HFFc6 (cell line): Measurements from ENCODE around the gene VPREB3. TPM values are rescaled to one million over a fixed set of nuclear protein-coding genes. Genes with fewer than 3 reads are reported as not detected.

Source experiments
- DNase-seq: peaks from one replicate; pipeline ENCODE4 v3.0.0-alpha.2; 2018
- H3K27ac Mint-ChIP-seq: 2 replicates; pipeline ENCODE4 v1.8.0; 2020; ENCODE audit warnings: mild to moderate bottlenecking, mixed read lengths
- H3K27me3 Mint-ChIP-seq: 2 replicates; pipeline ENCODE4 v1.8.0; 2021; ENCODE audit warnings: mild to moderate bottlenecking, moderate library complexity, mixed read lengths; ENCODE audit not compliant: insufficient read depth
- H3K36me3 Mint-ChIP-seq: 2 replicates; pipeline ENCODE4 v1.8.0; 2021; ENCODE audit warnings: low read depth, mixed read lengths
- H3K4me1 Mint-ChIP-seq: 2 replicates; pipeline ENCODE4 v1.8.0; 2020; ENCODE audit warnings: low read depth, mixed read lengths
- H3K4me3 Mint-ChIP-seq: 2 replicates; pipeline ENCODE4 v1.8.0; 2020; ENCODE audit warnings: mild to moderate bottlenecking, moderate library complexity, mixed read lengths
- H3K9me3 Mint-ChIP-seq: 2 replicates; pipeline ENCODE4 v1.8.0; 2020; ENCODE audit warnings: mild to moderate bottlenecking, mixed read lengths
- CTCF ChIP-seq: fragments of 200-600 bp; sonication (generic); IDR thresholded peaks from 2 replicates; pipeline ENCODE4 v1.5.0; 2021; ENCODE audit warnings: antibody characterized with exemption, mild to moderate bottlenecking
- total RNA-seq, 6 experiments: library from RNA; stranded (reverse); fragmentation: NEBNext Ultra II Directional; extraction: Animal tissue kit (Norgen Biotek cat#: 25700); gene quantifications; 2 replicates in 1 of 6; 3 replicates in 5 of 6; pipeline ENCODE4 v1.2.3, GENCODE V29; 2021

The VPREB3 gene
- total RNA-seq, 6 experiments from 2014 or later: 0.33 to 0.57 TPM; not detected in 4

- H3K9me3 Mint-ChIP-seq: no peaks in the 10 kb centered on the region
- no peak for TF ChIP-seq CTCF
- H3K27me3 Mint-ChIP-seq: no peaks in the 10 kb centered on the region; the same call in 1 of the 2 replicates
- peaks cover 19% of the 10 kb centered on the region for H3K36me3 Mint-ChIP-seq
- peak; percentile 49 for DNase-seq
- H3K27ac Mint-ChIP-seq: peak overlapping the region; percentile 79
- H3K4me3 Mint-ChIP-seq: peak overlapping the region; percentile 58
- H3K4me1 Mint-ChIP-seq: peaks cover 56% of the 10 kb centered on the region
These were observed 36.9 kb upstream of the VPREB3 start for GRCh38 chr22:23790819-23791737.

- TF ChIP-seq CTCF: no peak; the same call in 1 of the 2 replicates
- H3K27ac Mint-ChIP-seq: peak overlapping the region; percentile 62
- H3K27me3 Mint-ChIP-seq: no peaks in the 10 kb centered on the region; the same call in none of the 2 replicates
- peaks cover 18% of the 10 kb centered on the region; the same call in 1 of the 2 replicates for H3K36me3 Mint-ChIP-seq
- no peaks in the 10 kb centered on the region for H3K9me3 Mint-ChIP-seq
- peak overlapping the region; percentile 42 for H3K4me3 Mint-ChIP-seq
- H3K4me1 Mint-ChIP-seq: peaks cover 59% of the 10 kb centered on the region
- DNase-seq: no peak
These were observed 35.4 kb upstream of the VPREB3 start for GRCh38 chr22:23789638-23790037.

GRCh38 chr22:23789121-23789520 lies 34.9 kb upstream of the VPREB3 start:
- peaks cover 64% of the 10 kb centered on the region for H3K4me1 Mint-ChIP-seq
- 0 out of 2 replicates have a peak overlapping the region, but pooled peaks have one; percentile 62 for H3K27ac Mint-ChIP-seq
- TF ChIP-seq CTCF: no peak
- peaks cover 18% of the 10 kb centered on the region; the same call in 1 of the 2 replicates for H3K36me3 Mint-ChIP-seq
- no peaks in the 10 kb centered on the region; the same call in none of the 2 replicates for H3K27me3 Mint-ChIP-seq
- DNase-seq: no peak
- H3K4me3 Mint-ChIP-seq: peak overlapping the region; percentile 42; the same call in 1 of the 2 replicates
- no peaks in the 10 kb centered on the region for H3K9me3 Mint-ChIP-seq

GRCh38 chr22:23787910-23788309 lies 33.7 kb upstream of the VPREB3 start:
- Mint-ChIP-seq H3K36me3 (peaks cover 12% of the 10 kb centered on the region; the same call in 1 of the 2 replicates), H3K9me3 (no peaks in the 10 kb centered on the region), H3K4me1 (peaks cover 65% of the 10 kb centered on the region), H3K27ac (peak overlapping the region; percentile 48; the same call in 1 of the 2 replicates), H3K4me3 (peak overlapping the region; percentile 93), H3K27me3 (no peaks in the 10 kb centered on the region; the same call in none of the 2 replicates)
- no peak for TF ChIP-seq CTCF
- DNase-seq: no peak

GRCh38 chr22:23787600-23787896 lies 33.3 kb upstream of the VPREB3 start:
- Mint-ChIP-seq H3K4me1 (peaks cover 61% of the 10 kb centered on the region), H3K27me3 (no peaks in the 10 kb centered on the region; the same call in none of the 2 replicates), H3K27ac (peak overlapping the region; percentile 48; the same call in 1 of the 2 replicates), H3K9me3 (no peaks in the 10 kb centered on the region), H3K36me3 (peaks cover 8% of the 10 kb centered on the region; the same call in 1 of the 2 replicates), H3K4me3 (peak overlapping the region; percentile 93)
- DNase-seq: no peak
- TF ChIP-seq CTCF: no peak
